ENCODE results near the gene HTR3E.

- TF ChIP-seq EZH2 (IDR thresholded peaks at IDR 0.05) (no peak), CTCF (IDR thresholded peaks at IDR 0.05) (no peak)
Measured at GRCh38 chr3:184096811-184097383, at the start of gene HTR3E.

Data from neural progenitor cell (in vitro differentiated cells).